HEK293 (cell line): ENCODE results near the gene CD274.

Source experiments
- CTCF ChIA-PET: fragments of 350-600 bp; formaldehyde crosslinking; extraction: SDS; loops from one replicate; lab custom pipeline; 2021; ENCODE audit warnings: antibody characterized with exemption; lab: Yijun Ruan, JAX
- POLR2A ChIA-PET: fragments of 300-600 bp; formaldehyde crosslinking; extraction: SDS; loops from one replicate; lab custom pipeline; 2020; ENCODE audit warnings: antibody characterized with exemption, inconsistent platforms; lab: Yijun Ruan, JAX
- H3K27ac ChIP-seq: fragments of 200-500 bp; sonication (Bioruptor generic); 2 replicates; pipeline ENCODE4 v1.5.1; 2014; ENCODE audit warnings: low read depth, low read length, control low read depth, inconsistent platforms; ENCODE audit errors: extremely low read depth
- H3K36me3 ChIP-seq, 2 experiments: fragments of 200-500 bp in 1 of 2; sonication (Bioruptor generic) in 1 of 2; 1 replicate in 1 of 2; 2 replicates in 1 of 2; pipeline ENCODE4 v1.5.1; 2014 to 2017; ENCODE audit warnings: inconsistent platforms in 2 of 2, low read length in 2 of 2; ENCODE audit not compliant: control insufficient read depth in 2 of 2, insufficient read depth in 1 of 2
- H3K4me1 ChIP-seq: fragments of 200-500 bp; sonication (Bioruptor generic); 2 replicates; pipeline ENCODE4 v1.5.1; 2014; ENCODE audit warnings: mild to moderate bottlenecking, low read length, inconsistent platforms; ENCODE audit not compliant: control insufficient read depth, insufficient read depth
- H3K4me3 ChIP-seq: 2 replicates; pipeline ENCODE4 v1.5.1; 2011; ENCODE audit warnings: low read depth, mild to moderate bottlenecking, control low read depth, low read length, moderate library complexity
- H3K9me3 ChIP-seq: fragments of 200-500 bp; sonication (Bioruptor generic); 2 replicates; pipeline ENCODE4 v1.5.1; 2014; ENCODE audit warnings: low read depth, low read length, inconsistent platforms; ENCODE audit not compliant: control insufficient read depth, insufficient read depth
- GLI2 ChIP-seq: fragments of 450-650 bp; formaldehyde crosslinking; IDR thresholded peaks from 2 replicates; pipeline ENCODE4; 2017; ENCODE audit warnings: missing biosample characterization, missing genetic modification characterization, low read depth, borderline replicate concordance
- GLIS1 ChIP-seq: fragments of 450-650 bp; formaldehyde crosslinking; IDR thresholded peaks from 2 replicates; pipeline ENCODE4 v1.5.1; 2016; ENCODE audit warnings: missing biosample characterization, missing genetic modification characterization
- GLIS2 ChIP-seq: fragments of 450-650 bp; formaldehyde crosslinking; IDR thresholded peaks from 2 replicates; pipeline ENCODE4 v1.5.1; 2016; ENCODE audit warnings: missing biosample characterization, missing genetic modification characterization
- HOXA7 ChIP-seq: sonication (generic); formaldehyde crosslinking; IDR thresholded peaks from 2 replicates; pipeline ENCODE4 v1.8.1; 2022; ENCODE audit warnings: missing genetic modification reagents, borderline replicate concordance
- MYNN ChIP-seq: fragments of 450-650 bp; formaldehyde crosslinking; IDR thresholded peaks from 2 replicates; pipeline ENCODE4 v1.5.1; 2016; ENCODE audit warnings: missing biosample characterization, missing genetic modification characterization, borderline replicate concordance
- REST ChIP-seq: fragments of 450-650 bp; formaldehyde crosslinking; IDR thresholded peaks from 2 replicates; pipeline ENCODE4 v1.5.1; 2016; ENCODE audit warnings: missing biosample characterization, missing genetic modification characterization
- WT1 ChIP-seq: fragments of 450-650 bp; formaldehyde crosslinking; IDR thresholded peaks from 2 replicates; pipeline ENCODE4 v1.5.1; 2016; ENCODE audit warnings: missing biosample characterization, missing genetic modification characterization
- ZBTB8A ChIP-seq: fragments of 450-650 bp; formaldehyde crosslinking; IDR thresholded peaks from 2 replicates; pipeline ENCODE4 v1.5.1; 2016; ENCODE audit warnings: missing biosample characterization, missing genetic modification characterization
- ZFP3 ChIP-seq: fragments of 450-650 bp; formaldehyde crosslinking; IDR thresholded peaks from 2 replicates; pipeline ENCODE4 v1.5.1; 2016; ENCODE audit warnings: low read depth, missing biosample characterization, missing genetic modification characterization
- ZNF148 ChIP-seq: fragments of 450-650 bp; formaldehyde crosslinking; IDR thresholded peaks from 2 replicates; pipeline ENCODE4 v1.5.0; 2017; ENCODE audit warnings: missing biosample characterization, missing genetic modification characterization, borderline replicate concordance
- ZNF239 ChIP-seq: fragments of 450-650 bp; formaldehyde crosslinking; IDR thresholded peaks from 2 replicates; pipeline ENCODE4 v1.5.1; 2016; ENCODE audit warnings: missing biosample characterization, missing genetic modification characterization
- ZNF391 ChIP-seq: fragments of 450-650 bp; formaldehyde crosslinking; IDR thresholded peaks from 2 replicates; pipeline ENCODE4 v1.5.1; 2016; ENCODE audit warnings: low read depth, missing biosample characterization, missing genetic modification characterization, borderline replicate concordance
- ZNF404 ChIP-seq: fragments of 450-650 bp; formaldehyde crosslinking; IDR thresholded peaks from 2 replicates; pipeline ENCODE4 v1.5.1; 2017; ENCODE audit warnings: missing biosample characterization, missing genetic modification characterization
- ZNF501 ChIP-seq: fragments of 450-650 bp; formaldehyde crosslinking; IDR thresholded peaks from 2 replicates; pipeline ENCODE4 v1.5.1; 2016; ENCODE audit warnings: missing biosample characterization, missing genetic modification characterization
- ZNF654 ChIP-seq: fragments of 450-650 bp; formaldehyde crosslinking; IDR thresholded peaks from 2 replicates; pipeline ENCODE4 v1.5.1; 2016; ENCODE audit warnings: low read depth, missing biosample characterization, missing genetic modification characterization
- ZNF670 ChIP-seq: fragments of 450-650 bp; formaldehyde crosslinking; IDR thresholded peaks from 2 replicates; pipeline ENCODE4 v1.5.1; 2016; ENCODE audit warnings: missing biosample characterization, missing genetic modification characterization, low read depth
- ZNF707 ChIP-seq: fragments of 450-650 bp; formaldehyde crosslinking; IDR thresholded peaks from 2 replicates; pipeline ENCODE4 v1.5.1; 2016; ENCODE audit warnings: missing biosample characterization, missing genetic modification characterization
- ZNF768 ChIP-seq: fragments of 450-650 bp; formaldehyde crosslinking; IDR thresholded peaks from 2 replicates; pipeline ENCODE4 v1.5.1; 2018; ENCODE audit warnings: missing biosample characterization, mild to moderate bottlenecking, missing genetic modification characterization

Gene CD274

GRCh38 chr9:5440426-5440825 lies 9.9 kb upstream of the CD274 start:
- TF ChIP-seq ZNF148 (tag by site-specific recombination) (no peak), ZNF239 (tag by site-specific recombination) (no peak), ZNF501 (no peak), GLI2 (tag by site-specific recombination) (no peak), GLIS2 (tag by site-specific recombination) (no peak), ZNF670 (tag by site-specific recombination) (no peak), ZBTB8A (tag by site-specific recombination) (no peak), ZNF391 (tag by site-specific recombination) (no peak), ZNF707 (tag by site-specific recombination) (no peak)
- H3K4me1 ChIP-seq: no peaks in the 10 kb centered on the region
- CTCF ChIA-PET: interaction anchor here (0.6 to 2.8 kb wide), 9 partner anchors 10 to 681 kb away, joined by 3 to 13 read pairs (median 3); partner anchors contain the start of genes CD274 and INSL6
- H3K27ac ChIP-seq: no peak overlapping the region
- H3K36me3 ChIP-seq: peaks cover 0 to 9% of the 10 kb centered on the region in 2 experiments; a peak in 1 of 3 replicates
- no peak overlapping the region for H3K4me3 ChIP-seq
- POLR2A ChIA-PET: interaction anchor here (2.0 kb wide), 1 partner anchor 10 kb away, joined by 5 read pairs; the partner anchor contains the start of gene CD274
- H3K9me3 ChIP-seq: no peaks in the 10 kb centered on the region

- ChIA-PET POLR2A (interaction anchor here (2.0 kb wide), 1 partner anchor 9 kb away, joined by 5 read pairs; the partner anchor contains the start of gene CD274), CTCF (interaction anchor here (0.7 to 2.8 kb wide), 8 partner anchors 9 to 681 kb away, joined by 3 to 13 read pairs (median 6); partner anchors contain the start of genes CD274 and INSL6)
- H3K27ac ChIP-seq: no peak overlapping the region
- H3K9me3 ChIP-seq: no peaks in the 10 kb centered on the region
- H3K36me3 ChIP-seq: peaks cover 0 to 3% of the 10 kb centered on the region in 2 experiments; a peak in 1 of 3 replicates
- no peak overlapping the region for H3K4me3 ChIP-seq
- TF ChIP-seq MYNN (tag by site-specific recombination) (no peak), GLIS1 (tag by site-specific recombination) (no peak), ZNF404 (tag by site-specific recombination) (no peak), WT1 (tag by site-specific recombination) (no peak)
- H3K4me1 ChIP-seq: no peaks in the 10 kb centered on the region
Observed at GRCh38 chr9:5441043-5441442, 9.3 kb upstream of the CD274 start.

- no peak overlapping the region for H3K4me3 ChIP-seq
- no peak overlapping the region for H3K27ac ChIP-seq
- H3K4me1 ChIP-seq: no peaks in the 10 kb centered on the region
- no peaks in the 10 kb centered on the region for H3K36me3 ChIP-seq
- H3K9me3 ChIP-seq: no peaks in the 10 kb centered on the region
- ChIA-PET POLR2A (no interaction called here), CTCF (interaction anchor here (0.6 to 2.5 kb wide), 18 partner anchors 8 to 764 kb away, joined by 3 to 22 read pairs (median 4); partner anchors contain the start of genes CD274 and INSL6)
- TF ChIP-seq HOXA7 (CRISPR knock-in tag) (no peak), ZNF654 (peak; percentile 49), REST (tag by site-specific recombination) (no peak), ZNF768 (tag by site-specific recombination) (no peak), ZFP3 (no peak)
Observed at GRCh38 chr9:5442400-5443011, 7.8 kb upstream of the CD274 start.
